SK-N-SH (cell line): Measurements from ENCODE around the gene ARHGEF18.

ENCODE experiments used
- CTCF ChIP-seq: fragments of 200-600 bp; sonication (generic); IDR thresholded peaks from 2 replicates; pipeline ENCODE4 v1.6.1; 2017; ENCODE audit warnings: antibody characterized with exemption, mild to moderate bottlenecking, moderate library complexity
- EP300 ChIP-seq, 2 experiments: IDR thresholded peaks; 2 replicates each; pipeline versions ENCODE4 v1.4.0 to v1.6.1; 2012; ENCODE audit warnings: borderline replicate concordance in 1 of 2, low read depth in 1 of 2, low read length in 1 of 2
- MAX ChIP-seq: IDR thresholded peaks from 2 replicates; pipeline ENCODE4 v1.4.0; 2012; ENCODE audit warnings: low read depth
- USF2 ChIP-seq: fragments of 150-350 bp; IDR thresholded peaks from 2 replicates; pipeline ENCODE4 v1.6.1; 2017; ENCODE audit warnings: antibody characterized with exemption, low read length, low read depth, borderline replicate concordance

GRCh38 chr19:7397687-7398086 is 49.0 kb downstream of the ARHGEF18 start:
- TF ChIP-seq CTCF (no peak), MAX (no peak), USF2 (no peak), EP300 (IDR thresholded peaks at IDR 0.05; ENCODE audit: borderline replicate concordance in 1 of 2, low read depth in 1 of 2, low read length in 1 of 2) (no peak)
